Mesenteric fat pad (tissue), 1 donor: ENCODE measurements around the gene LRIG1. TPM values are rescaled to one million over a fixed set of nuclear protein-coding genes. Genes with fewer than 3 reads are reported as not detected.

Source experiments
- DNase-seq: peaks from one replicate; pipeline ENCODE4 v3.0.0-alpha.2; 2020; ENCODE audit warnings: low spot score
- total RNA-seq: library from RNA; stranded (reverse); fragmentation: NEBNext Ultra II Directional; extraction: Animal tissue kit (Norgen Biotek cat#: 25700); gene quantifications from one replicate; pipeline ENCODE4 v1.2.1, GENCODE V29; 2021
- donor health status: DM: yes; HTN: yes; CAD: no.

The LRIG1 gene
- total RNA-seq, 1 donor from 2014 or later: 25.2 TPM

DNA sequence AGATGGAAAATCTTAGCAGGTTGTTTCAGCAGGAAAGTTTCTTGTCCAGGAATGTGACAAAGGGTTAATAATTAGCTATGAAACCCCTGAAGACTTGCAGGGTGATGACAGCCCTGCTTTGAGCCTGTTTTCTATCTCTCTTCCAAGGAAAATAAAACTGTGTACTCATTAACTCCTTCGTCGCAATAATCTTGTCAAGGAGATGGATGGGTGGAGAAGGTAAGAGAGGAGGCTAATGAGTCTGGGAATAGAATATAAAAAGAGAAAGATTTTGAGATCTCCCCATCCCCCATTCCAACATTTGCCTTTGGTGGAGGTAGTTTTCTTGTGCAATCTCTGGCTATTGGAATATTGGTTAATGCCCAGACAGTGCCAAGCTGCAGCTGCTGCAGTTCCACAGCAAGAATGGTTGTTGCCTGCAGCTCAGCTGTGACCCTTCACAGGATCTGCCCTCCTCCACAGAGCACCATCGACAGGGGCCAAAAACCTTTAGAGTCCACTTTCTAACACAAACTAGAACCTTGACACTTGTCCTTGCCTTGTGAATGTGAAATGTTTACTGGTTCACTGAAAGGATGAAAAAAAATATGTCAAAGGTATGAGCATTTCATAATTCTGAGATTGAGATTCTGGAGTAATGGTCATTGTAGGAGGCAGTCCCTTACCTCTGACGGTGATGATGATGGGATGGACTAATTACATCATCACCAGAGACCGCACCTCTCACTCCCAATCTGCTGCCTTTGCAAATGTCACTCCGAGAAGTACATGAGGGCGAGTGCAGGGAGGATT is 4.2 kb upstream of the LRIG1 start:
- DNase-seq: no peak

DNA sequence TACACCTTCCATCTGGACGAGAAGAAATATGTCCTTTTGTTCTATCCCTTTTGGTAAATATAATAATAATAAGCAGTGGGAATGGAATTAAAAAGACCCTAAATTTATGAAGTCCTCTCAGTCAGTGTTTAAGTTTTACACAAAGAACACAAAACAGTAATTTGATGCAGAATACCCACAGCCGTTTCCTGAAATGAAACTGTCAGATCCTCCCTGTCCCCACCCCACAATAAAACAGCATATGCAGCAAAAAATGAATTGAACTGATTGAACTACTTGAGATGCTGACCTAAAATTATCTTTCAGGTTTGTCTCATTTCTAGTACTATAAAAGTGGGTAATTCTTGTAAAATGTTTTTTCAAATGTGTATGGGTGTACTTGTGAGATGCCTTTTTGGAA is 2.2 kb upstream of the LRIG1 start:
- DNase-seq: no peak

DNA sequence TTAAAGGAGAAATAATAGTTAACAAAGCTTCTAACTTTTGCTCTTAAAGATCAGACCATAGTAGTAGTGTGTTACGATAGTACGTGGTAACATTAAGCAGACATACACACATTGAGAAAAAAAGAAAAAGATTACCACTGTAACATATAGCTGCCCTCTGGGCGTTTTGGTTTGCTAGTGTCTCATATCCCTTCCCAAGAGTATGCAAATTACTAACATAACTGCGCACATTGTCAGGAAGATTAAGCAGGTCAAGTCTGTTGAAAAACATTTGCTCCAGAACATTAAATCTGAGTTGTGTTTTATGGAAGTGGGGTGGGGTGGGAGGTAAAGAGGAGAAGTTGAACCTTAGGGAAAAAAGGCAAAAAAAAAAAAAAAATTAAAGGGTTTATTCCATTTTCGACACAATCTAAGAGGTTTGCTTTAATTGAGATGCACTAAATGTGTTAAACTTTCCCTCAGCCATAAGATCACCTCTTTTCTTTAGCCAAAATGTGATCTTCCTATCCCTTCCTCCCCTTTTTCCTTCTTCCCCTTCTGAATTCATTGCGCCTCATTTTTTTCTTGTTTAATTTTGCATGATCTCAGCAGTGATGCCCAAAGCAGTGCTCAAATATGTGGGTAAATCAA is 1.5 kb upstream of the LRIG1 start:
- DNase-seq: no peak

DNA sequence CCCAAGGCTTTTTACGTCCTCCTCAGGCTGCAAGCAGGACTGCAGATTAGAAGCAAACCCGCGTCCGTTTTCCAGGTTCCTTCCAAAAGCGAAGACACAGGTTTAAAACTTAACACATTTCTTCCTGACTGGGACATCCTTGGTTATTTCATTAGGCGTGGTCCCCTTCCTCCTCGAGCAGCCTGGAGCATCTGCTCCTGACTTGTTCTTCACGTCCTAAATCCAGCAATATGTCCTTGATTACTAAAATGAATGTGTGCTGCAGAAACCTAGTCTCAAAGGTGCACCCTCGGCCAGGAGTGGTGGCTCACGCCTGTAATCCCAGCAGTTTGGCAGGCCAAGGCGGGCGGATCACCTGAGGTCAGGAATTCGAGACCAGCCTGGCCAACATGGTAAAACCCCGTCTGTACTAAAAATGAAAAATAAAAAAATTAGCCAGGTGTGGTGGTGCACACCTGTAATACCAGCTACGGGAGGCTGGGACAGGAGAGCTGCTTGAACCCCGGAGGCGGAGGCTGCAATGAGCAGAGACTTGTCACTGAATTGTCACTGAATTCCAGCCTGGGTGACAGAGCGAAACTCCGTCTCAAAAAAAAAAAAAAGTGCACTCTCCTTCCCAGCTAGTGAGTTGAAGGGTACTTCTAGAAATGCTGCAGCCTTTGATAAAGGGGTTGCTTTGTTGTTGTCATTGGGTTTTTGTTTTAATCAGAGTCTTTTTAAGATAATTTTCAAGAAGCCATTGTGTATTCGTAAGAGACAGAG is 842 bp upstream of the LRIG1 start:
- DNase-seq: no peak

DNA sequence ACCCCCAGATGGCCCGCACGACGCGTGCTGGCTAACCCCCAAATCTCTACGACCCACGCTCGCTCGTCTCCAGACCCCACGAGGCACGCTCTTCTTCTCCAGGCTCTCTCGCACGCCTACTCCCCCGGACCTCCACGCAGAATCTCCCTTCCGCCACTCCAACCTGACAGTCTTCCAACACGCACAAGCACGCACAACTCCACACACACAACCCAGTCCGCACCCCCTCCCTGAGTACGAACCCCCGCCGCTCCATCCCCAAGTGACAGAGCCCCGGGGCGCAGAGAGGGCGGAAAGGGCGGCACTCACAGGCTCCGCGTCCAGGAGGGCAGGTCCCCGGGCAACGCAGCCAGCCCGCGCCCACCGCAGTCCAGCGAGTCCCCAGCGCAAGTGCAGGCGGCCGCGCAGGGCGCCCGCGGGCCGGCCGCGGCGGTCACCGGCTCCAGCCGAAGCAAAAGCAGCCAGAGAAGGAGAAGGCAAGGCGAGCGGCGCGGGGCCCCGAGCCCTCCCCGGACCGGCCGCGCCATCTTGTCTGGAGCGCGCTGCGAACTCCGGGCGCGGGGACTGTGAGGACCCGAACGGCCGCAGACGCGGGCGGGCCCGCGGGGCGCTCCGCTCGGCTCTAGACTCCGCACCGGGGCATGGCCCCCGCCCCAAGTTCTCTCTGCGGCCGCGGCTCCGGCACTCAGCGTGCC is 794 bp downstream of the LRIG1 start:
- no peak for DNase-seq

DNA sequence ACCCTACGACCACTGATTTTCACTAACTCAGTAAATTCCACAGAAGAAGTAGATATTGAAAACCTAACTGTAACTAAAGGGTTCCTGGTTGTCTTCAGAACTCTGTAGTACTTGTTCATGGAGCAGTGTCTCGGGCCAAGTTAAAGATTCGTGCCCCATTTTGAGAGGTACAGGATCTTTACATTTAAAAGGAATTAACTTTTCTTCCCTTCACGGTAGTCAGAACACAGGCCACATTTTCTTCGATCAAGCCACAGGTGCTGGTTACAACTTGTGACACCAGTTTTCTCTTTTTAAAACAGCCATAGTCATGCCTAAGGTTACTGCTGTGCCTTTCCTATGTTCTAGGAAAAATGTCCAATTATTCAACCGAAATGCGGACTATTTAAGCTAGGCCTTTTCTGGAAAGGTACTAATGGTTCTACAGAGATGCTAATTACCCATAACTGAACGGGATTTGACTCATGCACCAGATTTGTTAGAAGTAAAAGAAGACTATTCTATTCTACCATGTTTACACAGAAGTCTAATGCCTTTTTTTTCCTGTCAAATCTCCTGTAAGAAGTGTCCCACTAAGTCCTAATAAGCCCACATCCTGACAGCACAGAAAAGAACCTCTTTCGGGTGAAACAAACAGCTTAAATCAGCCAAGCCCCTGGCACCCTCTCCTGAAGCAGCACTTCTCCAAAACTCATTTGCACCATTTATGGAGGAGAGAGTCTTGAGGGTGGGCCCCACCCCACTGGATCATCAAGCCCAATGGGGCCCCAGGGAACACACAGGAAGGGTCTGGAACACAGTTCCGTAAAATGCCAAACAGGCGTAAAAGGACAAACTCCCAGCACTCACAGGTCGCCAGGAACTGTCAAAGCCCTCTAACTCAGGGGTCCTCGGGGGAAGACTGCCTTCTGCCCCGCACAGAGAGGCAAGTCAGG is 1.9 kb downstream of the LRIG1 start:
- no peak for DNase-seq

DNA sequence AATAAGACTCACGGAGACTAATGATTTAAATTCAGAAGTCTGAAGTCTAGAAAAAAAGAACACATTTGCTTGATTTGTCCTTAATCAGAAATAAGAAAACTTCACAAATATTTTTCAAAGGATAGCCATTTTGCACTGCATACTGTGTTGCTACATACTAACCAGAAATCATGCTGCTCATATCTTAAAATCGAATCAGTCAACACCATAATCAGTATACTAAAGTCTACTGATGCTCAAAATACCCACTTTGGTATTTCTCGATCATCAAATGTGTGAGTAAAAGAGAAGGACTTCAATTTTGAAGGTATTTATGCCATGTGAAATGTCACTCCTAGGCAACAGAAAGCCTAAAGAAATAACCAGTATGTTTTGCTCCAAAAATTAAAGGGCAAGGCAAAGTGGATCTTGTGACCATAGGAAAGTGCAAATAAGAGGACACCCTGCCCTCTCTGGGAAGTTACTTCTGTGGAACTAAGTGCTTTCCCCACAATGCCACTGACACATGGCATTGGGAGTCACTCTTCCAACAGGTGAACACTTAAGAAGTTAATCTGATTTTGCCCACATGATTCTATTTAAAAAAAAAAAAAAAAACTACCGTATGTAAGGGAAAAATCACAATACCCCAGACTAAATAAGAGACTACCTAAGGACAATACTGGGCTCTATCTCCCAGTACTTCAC is 2.7 kb downstream of the LRIG1 start:
- DNase-seq: no peak

DNA sequence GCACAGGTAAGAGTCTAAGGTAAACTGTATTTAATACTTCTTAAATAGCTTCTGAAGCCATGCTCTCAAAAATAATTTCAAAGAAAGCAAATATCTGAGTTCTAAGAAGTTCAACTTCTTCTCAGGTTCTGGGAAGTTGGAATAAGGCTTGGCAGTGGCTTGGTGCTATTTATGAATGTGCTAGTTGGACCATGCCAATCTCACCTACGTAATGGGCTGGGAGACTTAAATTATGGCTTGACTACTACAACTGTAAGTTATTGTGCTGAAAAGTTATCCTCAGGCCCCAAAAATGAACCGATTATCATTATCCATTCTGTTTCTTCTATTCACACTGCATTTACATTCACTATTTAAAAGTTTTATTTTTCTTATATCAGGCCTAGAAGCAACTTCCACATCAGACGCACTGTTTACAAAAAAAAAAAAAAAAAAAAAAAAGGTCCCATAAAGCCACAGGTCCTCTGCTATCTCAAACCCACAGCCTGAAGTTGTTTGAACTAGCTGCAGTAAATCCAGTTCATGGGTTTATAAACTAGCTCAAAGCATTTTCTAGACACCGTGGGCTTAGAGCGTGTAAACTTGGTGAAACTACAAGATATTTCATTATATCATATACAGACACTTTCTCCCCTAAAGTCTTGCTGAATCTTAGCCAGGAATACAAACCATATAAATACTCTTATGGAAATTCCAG is 3.4 kb downstream of the LRIG1 start:
- no peak for DNase-seq

DNA sequence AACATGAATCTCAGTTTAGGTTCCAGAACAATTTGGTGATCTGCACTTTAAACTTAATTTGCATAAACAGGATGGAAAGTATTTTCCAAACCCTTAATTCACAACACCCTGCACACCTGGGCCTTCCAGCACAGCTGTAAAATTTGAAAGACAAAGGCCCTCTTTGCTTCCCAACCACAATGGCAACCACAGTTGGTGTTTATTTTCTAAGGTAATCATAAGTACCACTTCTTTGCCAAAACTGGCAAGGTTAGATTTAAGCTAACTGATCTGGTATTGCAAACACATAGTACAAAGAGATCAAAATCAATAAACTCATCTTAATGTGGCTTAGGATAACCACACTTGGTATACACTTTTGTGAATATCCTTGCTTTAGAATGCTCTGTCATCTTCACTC is 4.1 kb downstream of the LRIG1 start:
- no peak for DNase-seq

DNA sequence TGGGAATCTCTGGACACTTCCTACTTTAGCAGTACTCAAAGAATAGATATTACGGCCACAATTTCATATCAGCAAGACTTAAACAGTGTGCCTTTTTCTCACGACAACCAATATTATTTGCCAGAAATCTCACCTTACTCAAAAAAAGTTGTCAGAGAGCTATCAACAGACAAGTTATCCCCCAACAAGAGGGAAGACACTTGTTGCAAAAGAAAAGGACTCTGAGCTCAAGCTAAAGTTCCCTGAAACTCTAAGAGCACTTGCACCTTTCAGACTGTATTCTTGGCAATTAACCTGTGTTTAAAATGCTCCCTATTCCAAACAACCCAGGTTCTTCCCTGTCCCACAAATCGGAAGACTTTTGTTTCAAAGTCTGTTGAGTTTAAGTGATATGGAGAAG is 4.5 kb downstream of the LRIG1 start:
- no peak for DNase-seq

DNA sequence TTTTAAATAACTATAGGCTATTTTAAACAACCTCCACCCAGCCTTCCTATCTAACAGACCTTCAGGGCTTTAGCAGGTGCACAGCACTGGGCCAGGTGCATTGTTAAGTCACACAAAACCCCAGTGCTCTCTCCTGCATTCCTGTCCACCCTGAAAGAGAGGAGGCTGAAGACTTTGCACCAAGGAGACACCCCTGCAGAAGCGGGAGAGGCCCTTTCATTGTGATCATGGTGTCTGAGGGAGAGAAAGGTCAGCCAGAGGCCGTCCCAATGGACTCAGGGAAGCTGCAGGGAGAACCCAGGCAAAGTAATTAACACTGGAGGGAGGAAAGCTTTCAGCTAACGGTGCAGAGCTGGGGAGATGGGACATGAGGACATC is 5.2 kb downstream of the LRIG1 start:
- DNase-seq: no peak

DNA sequence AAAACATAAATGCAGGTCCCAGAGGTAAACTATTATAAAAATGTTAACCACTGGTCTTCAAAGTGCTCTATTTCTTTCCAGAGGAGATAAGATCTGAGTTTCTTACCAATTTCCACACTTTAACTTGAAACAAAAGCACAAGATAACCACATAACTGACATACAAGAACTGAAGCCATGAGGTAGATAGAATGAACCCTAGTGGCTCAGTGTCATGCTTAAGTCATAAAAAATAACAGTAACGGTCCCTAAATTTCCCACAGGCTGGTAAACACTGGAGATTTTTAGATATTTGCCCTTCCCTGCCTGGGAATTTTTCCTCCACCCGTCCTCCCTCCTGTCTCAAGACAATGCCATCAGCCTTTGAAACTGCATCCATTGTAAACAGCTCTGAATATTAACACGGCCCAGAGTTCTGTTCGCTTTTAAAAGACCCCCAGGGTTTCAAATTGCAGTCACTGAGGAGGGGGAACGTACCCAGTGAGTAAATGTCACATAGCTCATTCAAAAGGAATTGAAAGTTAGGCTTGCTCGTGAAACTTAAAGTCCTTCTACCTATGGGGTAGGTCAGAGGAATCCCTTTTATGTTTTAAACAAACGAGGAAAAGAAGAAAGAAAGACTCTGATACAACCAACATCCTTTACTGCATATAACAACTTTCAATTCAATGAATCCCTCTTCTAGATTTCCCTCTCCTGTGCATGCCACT is 5.7 kb downstream of the LRIG1 start:
- DNase-seq: no peak

DNA sequence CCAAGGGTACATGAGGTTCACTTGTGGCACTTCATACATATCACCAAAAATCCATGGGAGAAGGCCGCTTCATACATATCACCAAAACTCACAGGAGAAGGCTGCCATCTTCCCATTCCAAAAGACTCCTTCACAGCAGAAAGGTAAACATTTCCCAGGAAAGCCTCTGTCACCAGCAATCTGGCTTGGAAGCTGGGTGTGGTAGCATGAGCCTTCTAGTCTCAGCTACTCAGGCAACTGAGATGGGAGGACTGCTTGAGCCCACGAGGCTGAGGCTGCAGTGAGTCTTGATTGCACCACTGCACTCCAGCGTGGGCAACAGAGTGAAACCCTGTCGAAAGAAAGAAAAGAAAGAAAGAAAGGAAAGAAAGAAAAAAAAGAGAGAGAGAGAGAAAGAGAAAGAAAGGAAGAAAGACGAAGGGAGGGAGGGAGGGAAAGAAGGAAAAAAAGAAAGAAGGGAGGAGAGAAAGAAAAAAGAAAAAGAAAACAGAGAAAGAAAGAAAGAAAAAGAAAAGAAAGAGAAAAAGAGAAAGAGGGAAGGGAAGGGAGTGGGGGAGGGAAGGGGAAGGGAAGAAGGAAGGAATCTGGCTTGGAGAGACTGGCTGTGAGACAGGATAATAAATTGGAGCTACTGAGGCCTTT is 7.2 kb downstream of the LRIG1 start:
- no peak for DNase-seq

DNA sequence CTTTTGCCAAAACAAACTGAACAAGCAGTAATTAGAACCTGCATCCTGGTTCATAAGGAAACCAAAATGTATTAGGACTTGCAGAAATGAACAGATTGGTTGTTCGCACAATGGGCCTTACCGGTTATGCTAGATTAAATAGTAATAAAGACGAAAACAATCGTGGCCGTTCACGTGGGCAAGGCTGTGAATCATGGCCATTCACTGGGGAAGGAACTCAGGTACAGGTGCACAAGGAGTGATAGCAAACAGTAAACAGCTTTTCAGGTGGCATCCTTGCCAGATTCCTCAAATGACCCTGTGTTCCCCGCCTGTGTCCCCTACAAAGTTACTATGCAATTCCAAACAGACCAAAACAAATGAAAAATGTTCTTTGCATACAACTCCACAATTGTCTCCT is 8.2 kb downstream of the LRIG1 start:
- no peak for DNase-seq

DNA sequence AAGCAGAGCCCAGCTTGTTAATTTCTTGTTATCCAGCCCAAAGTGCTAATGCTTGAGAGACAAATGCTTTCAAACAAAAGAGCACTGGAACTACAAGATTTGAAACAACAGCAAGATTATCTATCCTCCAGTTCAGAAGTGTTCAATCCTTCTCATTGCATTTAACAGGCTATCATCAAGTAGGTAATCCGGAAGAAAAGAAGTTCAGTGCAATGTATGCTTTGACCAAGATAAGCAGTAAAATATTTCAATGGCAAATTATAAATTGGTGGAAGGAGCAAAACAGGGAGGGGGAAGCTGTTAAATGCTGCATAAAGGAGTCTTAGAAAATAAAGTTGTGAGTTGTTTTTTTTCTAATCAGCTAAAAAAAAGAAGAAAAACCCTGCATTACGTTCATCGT is 8.8 kb downstream of the LRIG1 start:
- no peak for DNase-seq

DNA sequence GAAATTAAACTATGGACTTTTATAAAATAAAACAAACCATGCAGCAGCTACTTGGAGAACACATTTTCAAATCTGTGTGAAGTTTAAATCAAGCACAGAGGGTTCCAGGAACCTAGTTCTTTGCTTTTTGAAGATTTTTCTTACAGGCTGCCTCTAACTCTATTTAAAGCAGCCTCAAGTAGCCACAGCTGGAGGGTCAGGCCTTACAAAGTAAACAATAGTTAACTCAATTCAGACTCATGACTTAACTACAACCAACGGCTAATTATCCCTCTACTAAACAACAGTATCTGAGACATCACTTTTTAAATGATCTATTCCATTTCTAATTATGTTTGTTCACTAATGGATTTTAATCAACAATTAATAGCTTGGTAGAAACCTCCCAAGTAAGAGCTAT is 9.8 kb downstream of the LRIG1 start:
- no peak for DNase-seq

DNA sequence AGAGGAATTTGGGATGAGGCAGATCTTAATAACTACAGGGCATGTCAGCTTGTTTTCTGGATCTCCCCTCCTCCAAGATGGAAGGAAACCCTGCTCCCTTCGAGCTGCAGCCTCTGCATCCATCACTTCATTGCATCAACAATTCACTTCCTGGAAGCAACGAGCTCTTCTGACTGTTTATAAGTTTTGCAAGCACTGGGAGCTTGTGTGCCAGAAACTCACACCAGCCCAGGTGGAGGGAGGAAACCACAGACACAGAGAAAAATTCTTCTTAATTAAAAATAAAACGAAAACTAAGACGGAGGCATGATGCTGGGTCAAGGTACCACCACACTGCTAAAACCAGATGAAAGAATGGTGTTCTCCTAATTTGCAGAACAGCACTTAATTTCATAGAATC is 10.6 kb downstream of the LRIG1 start:
- no peak for DNase-seq

DNA sequence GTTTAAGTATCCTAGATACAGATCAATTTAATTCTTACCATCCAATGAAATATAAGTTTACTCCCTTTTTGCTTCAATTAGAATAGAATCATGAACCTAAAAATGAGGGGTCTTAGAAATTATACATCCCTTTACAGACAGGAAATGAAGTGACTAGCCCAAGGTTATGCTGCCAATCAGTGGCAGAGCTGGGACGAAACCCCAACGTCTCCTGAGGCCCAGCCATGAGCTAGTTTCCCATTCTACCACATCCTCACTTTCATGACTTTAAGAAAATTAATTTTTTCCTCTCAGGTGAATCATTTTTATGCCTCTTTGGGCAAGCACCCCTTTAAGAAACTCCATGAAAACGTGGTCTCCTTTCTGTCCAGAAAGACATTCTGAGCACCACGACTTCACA is 11.2 kb downstream of the LRIG1 start:
- no peak for DNase-seq
